ENCODE data around the gene KLHL17.

- no peak for TF ChIP-seq ZBTB40 (IDR thresholded peaks at IDR 0.05)
- no peak for TF ChIP-seq ZBTB40 (CRISPR knock-in tag; IDR thresholded peaks at IDR 0.05)
- TF ChIP-seq ZNF717 (CRISPR knock-in tag; IDR thresholded peaks at IDR 0.05), result no peak
- no peak for TF ChIP-seq ATF2 (CRISPR knock-in tag; IDR thresholded peaks at IDR 0.05)
- TF ChIP-seq PBX2 (CRISPR knock-in tag; IDR thresholded peaks at IDR 0.05; ENCODE audit: low read depth), result no peak
- no peak for TF ChIP-seq PBX2 (tag; conservative IDR thresholded peaks at IDR 0.05; ENCODE audit: low read depth)
- no peak for TF ChIP-seq U2AF1 (optimal IDR thresholded peaks at IDR 0.05; ENCODE audit: low read depth, low read length)
- no peak for TF ChIP-seq MYNN (IDR thresholded peaks at IDR 0.05)
- TF ChIP-seq MYNN (CRISPR knock-in tag; IDR thresholded peaks at IDR 0.05), result no peak
Measured at GRCh38 chr1:925561-926421, 34.6 kb upstream of the KLHL17 start.
